ENCODE data around the gene CADM1.
A peak's percentile ranks its signal among the peaks of the same experiment; 100 is the strongest.

Gene CADM1

GRCh38 chr11:115215694-115216617, 288.3 kb downstream of the CADM1 start:
- no peak overlapping the region for H3K4me3 ChIP-seq (replicated peaks in 1 of 2; ENCODE audit: low read depth in 2 of 2, low read length in 2 of 2)
- peak in 1 of 2 donors; percentile 7 for DNase-seq (ENCODE audit: low read depth in 2 of 2)
- peak; percentile 34 for TF ChIP-seq CTCF (IDR thresholded peaks at IDR 0.05; ENCODE audit: low read depth, low read length)

- no peak for DNase-seq (ENCODE audit: low read depth in 2 of 2)
- no peak overlapping the region for H3K4me3 ChIP-seq (replicated peaks in 1 of 2; ENCODE audit: low read depth in 2 of 2, low read length in 2 of 2)
- TF ChIP-seq CTCF (IDR thresholded peaks at IDR 0.05; ENCODE audit: low read depth, low read length) = no peak
Observed at GRCh38 chr11:115214644-115215234, 289.5 kb downstream of the CADM1 start.

- no peak for DNase-seq (ENCODE audit: low read depth in 2 of 2)
- TF ChIP-seq CTCF (IDR thresholded peaks at IDR 0.05; ENCODE audit: low read depth, low read length) = no peak
- no peak overlapping the region for H3K4me3 ChIP-seq (replicated peaks in 1 of 2; ENCODE audit: low read depth in 2 of 2, low read length in 2 of 2)
Observed at GRCh38 chr11:115213007-115213406, 291.2 kb downstream of the CADM1 start.

- no peak for DNase-seq (ENCODE audit: low read depth in 2 of 2)
- no peak for TF ChIP-seq CTCF (IDR thresholded peaks at IDR 0.05; ENCODE audit: low read depth, low read length)
- no peak overlapping the region for H3K4me3 ChIP-seq (replicated peaks in 1 of 2; ENCODE audit: low read depth in 2 of 2, low read length in 2 of 2)
Observed at GRCh38 chr11:115208808-115209259, 295.4 kb downstream of the CADM1 start.

GRCh38 chr11:115207916-115208315, 296.3 kb downstream of the CADM1 start:
- H3K4me3 ChIP-seq (replicated peaks in 1 of 2; ENCODE audit: low read depth in 2 of 2, low read length in 2 of 2) = no peak overlapping the region
- no peak for TF ChIP-seq CTCF (IDR thresholded peaks at IDR 0.05; ENCODE audit: low read depth, low read length)
- DNase-seq (ENCODE audit: low read depth in 2 of 2) = no peak

- H3K4me3 ChIP-seq (replicated peaks in 1 of 2; ENCODE audit: low read depth in 2 of 2, low read length in 2 of 2) = no peak overlapping the region
- no peak for DNase-seq (ENCODE audit: low read depth in 2 of 2)
- TF ChIP-seq CTCF (IDR thresholded peaks at IDR 0.05; ENCODE audit: low read depth, low read length) = no peak
Observed at GRCh38 chr11:115207166-115207591, 297.0 kb downstream of the CADM1 start.

Data from cardiac fibroblast (primary cell).